ENCODE measurements around the gene R3HDM2. TPM values are rescaled to one million over a fixed set of nuclear protein-coding genes. Genes with fewer than 3 reads are reported as not detected.
"Not testable (repeated sequence)": the region's sequence is repeated elsewhere in the genome, so short reads cannot be mapped to it uniquely, and the experiment has no call there.

The R3HDM2 gene
- total and polyA plus RNA-seq, 2 donors (not counting 1 experiment from before 2014, with no cell fraction given), result 21.3 to 22.8 TPM

- DNase-seq (ENCODE audit: low read depth in 2 of 2), result no peak
- Histone ChIP-seq H3K79me2 (ENCODE audit: control insufficient read depth, insufficient read depth, low read length) (no peaks in the 10 kb centered on the region), H3K4me3 (replicated peaks in 1 of 4; ENCODE audit: control extremely low read depth in 1 of 4, insufficient read depth in 1 of 4, low read depth in 3 of 4, low read length in 4 of 4) (no peak overlapping the region), H3K27me3 (ENCODE audit: control insufficient read depth, insufficient read depth, low read length) (no peaks in the 10 kb centered on the region), H3K9me3 (ENCODE audit: control insufficient read depth, insufficient read depth, low read depth, low read length) (no peaks in the 10 kb centered on the region), H3K4me1 (ENCODE audit: control insufficient read depth, extremely low read depth, insufficient read depth, low read length) (peaks cover 15% of the 10 kb centered on the region), H3K27ac (ENCODE audit: insufficient read depth, low read length) (no peak overlapping the region), H4K20me1 (ENCODE audit: control insufficient read depth, extremely low read depth, insufficient read depth, low read length) (no peaks in the 10 kb centered on the region), H3K9ac (ENCODE audit: insufficient read depth, low read length) (no peak overlapping the region), H2AFZ (ENCODE audit: low read length) (no peak overlapping the region), H3K36me3 (ENCODE audit: control insufficient read depth, insufficient read depth, low read length) (no peaks in the 10 kb centered on the region), H3K4me2 (ENCODE audit: extremely low read depth, insufficient read depth, low read length) (no peak overlapping the region)
- TF ChIP-seq EZH2 (IDR thresholded peaks at IDR 0.05; ENCODE audit: low read length, missing control alignments), result no peak
- TF ChIP-seq CTCF (conservative IDR thresholded peaks at IDR 0.05 in 1 of 2, IDR thresholded peaks at IDR 0.05 in 1 of 2; ENCODE audit: low read depth in 1 of 2, low read length in 2 of 2), result no peak
Measured at GRCh38 chr12:57448669-57449068, 17.8 kb upstream of the R3HDM2 start.

- H3K79me2 ChIP-seq (ENCODE audit: control insufficient read depth, insufficient read depth, low read length), result no peaks in the 10 kb centered on the region
- DNase-seq (ENCODE audit: low read depth in 2 of 2), result no peak
- H4K20me1 ChIP-seq (ENCODE audit: control insufficient read depth, extremely low read depth, insufficient read depth, low read length), result no peaks in the 10 kb centered on the region
- no peak overlapping the region for H3K9ac ChIP-seq (ENCODE audit: insufficient read depth, low read length)
- peaks cover 5% of the 10 kb centered on the region for H3K4me1 ChIP-seq (ENCODE audit: control insufficient read depth, extremely low read depth, insufficient read depth, low read length)
- no peaks in the 10 kb centered on the region for H3K36me3 ChIP-seq (ENCODE audit: control insufficient read depth, insufficient read depth, low read length)
- H2AFZ ChIP-seq (ENCODE audit: low read length), result no peak overlapping the region
- H3K27ac ChIP-seq (ENCODE audit: insufficient read depth, low read length), result no peak overlapping the region
- no peak overlapping the region for H3K4me3 ChIP-seq (replicated peaks in 1 of 4; ENCODE audit: control extremely low read depth in 1 of 4, insufficient read depth in 1 of 4, low read depth in 3 of 4, low read length in 4 of 4)
- no peak overlapping the region for H3K4me2 ChIP-seq (ENCODE audit: extremely low read depth, insufficient read depth, low read length)
- H3K9me3 ChIP-seq (ENCODE audit: control insufficient read depth, insufficient read depth, low read depth, low read length), result no peaks in the 10 kb centered on the region
- no peaks in the 10 kb centered on the region for H3K27me3 ChIP-seq (ENCODE audit: control insufficient read depth, insufficient read depth, low read length)
- TF ChIP-seq EZH2 (IDR thresholded peaks at IDR 0.05; ENCODE audit: low read length, missing control alignments), result no peak
- no peak for TF ChIP-seq CTCF (conservative IDR thresholded peaks at IDR 0.05 in 1 of 2, IDR thresholded peaks at IDR 0.05 in 1 of 2; ENCODE audit: low read depth in 1 of 2, low read length in 2 of 2)
Measured at GRCh38 chr12:57446292-57446960, 15.6 kb upstream of the R3HDM2 start.

GRCh38 chr12:57444744-57445143 lies 13.9 kb upstream of the R3HDM2 start:
- no peaks in the 10 kb centered on the region for H3K9me3 ChIP-seq (ENCODE audit: control insufficient read depth, insufficient read depth, low read depth, low read length)
- H3K4me2 ChIP-seq (ENCODE audit: extremely low read depth, insufficient read depth, low read length), result no peak overlapping the region
- TF ChIP-seq CTCF (conservative IDR thresholded peaks at IDR 0.05 in 1 of 2, IDR thresholded peaks at IDR 0.05 in 1 of 2; ENCODE audit: low read depth in 1 of 2, low read length in 2 of 2), result no peak
- no peak for TF ChIP-seq EZH2 (IDR thresholded peaks at IDR 0.05; ENCODE audit: low read length, missing control alignments)
- no peaks in the 10 kb centered on the region for H3K27me3 ChIP-seq (ENCODE audit: control insufficient read depth, insufficient read depth, low read length)
- H3K36me3 ChIP-seq (ENCODE audit: control insufficient read depth, insufficient read depth, low read length), result no peaks in the 10 kb centered on the region
- no peak overlapping the region for H2AFZ ChIP-seq (ENCODE audit: low read length)
- no peak overlapping the region for H3K9ac ChIP-seq (ENCODE audit: insufficient read depth, low read length)
- H3K4me1 ChIP-seq (ENCODE audit: control insufficient read depth, extremely low read depth, insufficient read depth, low read length), result no peaks in the 10 kb centered on the region
- no peak overlapping the region for H3K27ac ChIP-seq (ENCODE audit: insufficient read depth, low read length)
- no peak for DNase-seq (ENCODE audit: low read depth in 2 of 2)
- no peak overlapping the region for H3K4me3 ChIP-seq (replicated peaks in 1 of 4; ENCODE audit: control extremely low read depth in 1 of 4, insufficient read depth in 1 of 4, low read depth in 3 of 4, low read length in 4 of 4)
- H3K79me2 ChIP-seq (ENCODE audit: control insufficient read depth, insufficient read depth, low read length), result no peaks in the 10 kb centered on the region
- H4K20me1 ChIP-seq (ENCODE audit: control insufficient read depth, extremely low read depth, insufficient read depth, low read length), result no peaks in the 10 kb centered on the region

GRCh38 chr12:57444337-57444736 lies 13.5 kb upstream of the R3HDM2 start:
- H3K4me1 ChIP-seq (ENCODE audit: control insufficient read depth, extremely low read depth, insufficient read depth, low read length); H3K27me3 ChIP-seq (ENCODE audit: control insufficient read depth, insufficient read depth, low read length); H3K9me3 ChIP-seq (ENCODE audit: control insufficient read depth, insufficient read depth, low read depth, low read length); H3K27ac ChIP-seq (ENCODE audit: insufficient read depth, low read length); H3K9ac ChIP-seq (ENCODE audit: insufficient read depth, low read length); DNase-seq (ENCODE audit: low read depth in 2 of 2); H3K36me3 ChIP-seq (ENCODE audit: control insufficient read depth, insufficient read depth, low read length); H3K4me3 ChIP-seq (replicated peaks in 1 of 4; ENCODE audit: control extremely low read depth in 1 of 4, insufficient read depth in 1 of 4, low read depth in 3 of 4, low read length in 4 of 4); H2AFZ ChIP-seq (ENCODE audit: low read length); H3K4me2 ChIP-seq (ENCODE audit: extremely low read depth, insufficient read depth, low read length); H4K20me1 ChIP-seq (ENCODE audit: control insufficient read depth, extremely low read depth, insufficient read depth, low read length); H3K79me2 ChIP-seq (ENCODE audit: control insufficient read depth, insufficient read depth, low read length): not testable (repeated sequence)

Measured in fibroblast of lung (primary cell).